Vagina (tissue), 2 donors: ENCODE results near the gene TMEM131L. TPM values are rescaled to one million over a fixed set of nuclear protein-coding genes. Genes with fewer than 3 reads are reported as not detected.

ENCODE experiments used
- DNase-seq, 2 donors: peaks; one replicate each; pipeline ENCODE4 v3.0.0-alpha.2; 2017; ENCODE audit errors: extremely low spot score in 2 of 2
- H3K27ac ChIP-seq: fragments of 200-600 bp; sonication (generic); one replicate; pipeline ENCODE4 v1.5.1; 2019
- H3K27me3 ChIP-seq: fragments of 200-600 bp; sonication (generic); one replicate; pipeline ENCODE4 v1.5.1; 2019
- H3K36me3 ChIP-seq, 2 donors: fragments of 200-600 bp; sonication (generic); one replicate each; pipeline ENCODE4 v1.5.1; 2017 to 2019
- H3K4me1 ChIP-seq: fragments of 200-600 bp; sonication (generic); one replicate; pipeline ENCODE4 v1.5.1; 2019
- H3K4me3 ChIP-seq, 2 donors: fragments of 200-600 bp; sonication (generic); 1 replicate in 1 of 2; 2 replicates in 1 of 2; pipeline ENCODE4 v1.5.1; 2016 to 2019
- H3K9me3 ChIP-seq: fragments of 200-600 bp; sonication (generic); one replicate; pipeline ENCODE4 v1.5.1; 2019
- POLR2A ChIP-seq, 2 donors: fragments of 450-650 bp; IDR thresholded peaks; one replicate each; pipeline ENCODE4 v1.6.1; 2017; ENCODE audit warnings: antibody characterized with exemption in 2 of 2, mild to moderate bottlenecking in 2 of 2, moderate library complexity in 2 of 2
- POLR2AphosphoS5 ChIP-seq, 2 donors: sonication (generic); formaldehyde crosslinking; IDR thresholded peaks; one replicate each; pipeline ENCODE4 v1.9.0; 2017; ENCODE audit warnings: antibody characterized with exemption in 2 of 2, mild to moderate bottlenecking in 2 of 2, low read depth in 1 of 2; ENCODE audit not compliant: insufficient read depth in 1 of 2
- intact Hi-C: fragments of 100-400 bp; cut with DNase I; formaldehyde crosslinking; loops from one replicate; pipeline ENCODE4 v1.15.1; 2023
- total RNA-seq: library from RNA; depleted of rRNA; stranded (reverse); fragments of >200 nt; gene quantifications from one replicate; pipeline ENCODE4 v1.2.3, GENCODE V29; 2016
- TF ChIP-seq, protein P1 (sequence below), 3 experiments: fragments of 450-650 bp in 2 of 3; fragments of 200-600 bp in 1 of 3; sonication (generic) in 1 of 3; IDR thresholded peaks; one replicate each; pipeline ENCODE4 v1.5.1; 2017 to 2019; ENCODE audit warnings: antibody characterized with exemption in 3 of 3, mild to moderate bottlenecking in 2 of 3, moderate library complexity in 2 of 3

TMEM131L gene
- total RNA-seq, 1 donor from 2014 or later = 17.7 TPM

DNA sequence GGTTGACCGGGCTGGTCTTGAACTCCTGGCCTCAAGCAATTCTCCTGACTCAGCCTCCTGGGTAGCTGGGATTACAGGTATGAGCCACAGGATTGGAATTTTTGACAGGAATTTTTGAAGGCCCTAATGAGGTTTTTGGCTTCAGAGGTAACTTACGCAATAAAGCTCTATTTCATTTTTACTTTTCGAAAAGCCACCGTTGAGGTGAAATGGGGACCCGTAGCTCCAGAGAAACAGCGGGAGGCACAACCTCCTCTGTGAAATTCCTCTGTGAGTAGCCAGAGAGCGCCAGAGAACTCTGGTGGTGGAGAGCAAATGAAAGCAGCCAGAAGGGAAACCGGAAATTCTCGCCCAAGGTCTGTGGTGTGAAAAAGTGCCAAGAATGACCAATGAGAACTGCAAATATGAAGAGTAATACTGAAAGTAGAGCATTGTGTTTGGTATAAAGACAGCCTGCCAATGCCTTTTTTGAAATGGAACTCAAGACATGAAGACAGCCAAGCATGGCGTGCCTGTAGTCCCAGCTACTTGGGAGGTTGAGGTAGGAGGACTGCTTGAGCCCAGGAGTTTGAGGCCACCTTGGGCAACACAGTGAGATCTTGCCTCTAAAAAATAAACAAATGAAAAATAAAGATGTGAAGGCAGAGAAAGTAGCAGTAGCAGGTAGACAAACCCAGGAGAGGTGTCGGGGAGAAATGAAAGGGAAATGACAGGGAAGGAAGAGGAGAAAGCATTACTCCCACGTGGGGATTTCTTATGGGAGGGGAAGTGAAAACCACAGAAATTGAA, 33.0 kb upstream of the TMEM131L start:
- no peak overlapping the region for H3K4me3 ChIP-seq
- no peak for DNase-seq

DNA sequence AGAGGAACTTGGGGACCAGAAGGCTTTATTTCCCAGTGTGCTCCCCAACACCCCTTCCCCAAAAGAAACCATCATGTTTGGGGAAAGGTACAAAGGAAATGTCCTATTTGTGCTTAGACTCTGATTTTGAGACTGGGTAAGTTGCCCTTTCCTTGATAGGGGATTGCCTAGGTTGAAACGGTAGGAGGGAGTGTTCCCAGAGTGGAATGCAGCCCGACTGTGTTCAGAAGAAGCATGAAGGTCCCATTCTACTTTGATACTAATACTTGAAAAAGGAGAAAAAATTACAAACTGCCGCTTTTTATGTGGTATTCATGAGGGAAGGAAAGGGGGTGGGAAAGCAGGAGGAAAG, 32.4 kb upstream of the TMEM131L start:
- no peak overlapping the region for H3K4me3 ChIP-seq
- DNase-seq = no peak
- H3K36me3 ChIP-seq = no peaks in the 10 kb centered on the region
- H3K27me3 ChIP-seq = no peaks in the 10 kb centered on the region
- no peak overlapping the region for H3K27ac ChIP-seq
- intact Hi-C loops = no loop called here
- no peak for TF ChIP-seq POLR2A (IDR thresholded peaks at IDR 0.05)
- TF ChIP-seq, protein P1, sequence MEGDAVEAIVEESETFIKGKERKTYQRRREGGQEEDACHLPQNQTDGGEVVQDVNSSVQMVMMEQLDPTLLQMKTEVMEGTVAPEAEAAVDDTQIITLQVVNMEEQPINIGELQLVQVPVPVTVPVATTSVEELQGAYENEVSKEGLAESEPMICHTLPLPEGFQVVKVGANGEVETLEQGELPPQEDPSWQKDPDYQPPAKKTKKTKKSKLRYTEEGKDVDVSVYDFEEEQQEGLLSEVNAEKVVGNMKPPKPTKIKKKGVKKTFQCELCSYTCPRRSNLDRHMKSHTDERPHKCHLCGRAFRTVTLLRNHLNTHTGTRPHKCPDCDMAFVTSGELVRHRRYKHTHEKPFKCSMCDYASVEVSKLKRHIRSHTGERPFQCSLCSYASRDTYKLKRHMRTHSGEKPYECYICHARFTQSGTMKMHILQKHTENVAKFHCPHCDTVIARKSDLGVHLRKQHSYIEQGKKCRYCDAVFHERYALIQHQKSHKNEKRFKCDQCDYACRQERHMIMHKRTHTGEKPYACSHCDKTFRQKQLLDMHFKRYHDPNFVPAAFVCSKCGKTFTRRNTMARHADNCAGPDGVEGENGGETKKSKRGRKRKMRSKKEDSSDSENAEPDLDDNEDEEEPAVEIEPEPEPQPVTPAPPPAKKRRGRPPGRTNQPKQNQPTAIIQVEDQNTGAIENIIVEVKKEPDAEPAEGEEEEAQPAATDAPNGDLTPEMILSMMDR (IDR thresholded peaks at IDR 0.05) = no peak
- no peaks in the 10 kb centered on the region for H3K4me1 ChIP-seq
- no peaks in the 10 kb centered on the region for H3K9me3 ChIP-seq

More for the DNA sequence above, 33.0 kb upstream of the TMEM131L start:
- Histone ChIP-seq H3K27ac (no peak overlapping the region), H3K36me3 (no peaks in the 10 kb centered on the region), H3K4me1 (no peaks in the 10 kb centered on the region), H3K9me3 (no peaks in the 10 kb centered on the region), H3K27me3 (no peaks in the 10 kb centered on the region)
- TF ChIP-seq, protein P1 (IDR thresholded peaks at IDR 0.05) = peak; percentile 35 to 60 (median 58)
- no peak for TF ChIP-seq POLR2A (IDR thresholded peaks at IDR 0.05)
- intact Hi-C loops = no loop called here

DNA sequence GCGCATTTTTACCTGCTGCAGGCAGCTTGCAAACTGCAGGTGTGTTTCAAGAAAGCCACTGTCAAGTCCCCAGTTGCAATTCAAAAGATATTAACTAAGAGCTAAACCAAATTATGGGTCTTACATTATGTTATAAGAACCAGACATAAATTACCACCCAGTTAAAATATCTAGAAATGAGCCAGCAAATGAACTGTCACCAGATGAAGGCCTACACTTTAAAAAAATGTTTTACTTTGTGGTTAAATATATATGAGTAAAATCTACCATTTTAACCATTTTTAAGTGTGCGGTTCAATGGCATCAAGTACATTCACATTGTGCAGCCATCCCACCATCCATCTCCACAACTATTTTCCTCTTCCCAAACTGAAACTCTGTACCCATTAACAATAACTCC, 32.0 kb upstream of the TMEM131L start:
- intact Hi-C loops = no loop called here
- H3K27ac ChIP-seq = no peak overlapping the region
- no peaks in the 10 kb centered on the region for H3K4me1 ChIP-seq

DNA sequence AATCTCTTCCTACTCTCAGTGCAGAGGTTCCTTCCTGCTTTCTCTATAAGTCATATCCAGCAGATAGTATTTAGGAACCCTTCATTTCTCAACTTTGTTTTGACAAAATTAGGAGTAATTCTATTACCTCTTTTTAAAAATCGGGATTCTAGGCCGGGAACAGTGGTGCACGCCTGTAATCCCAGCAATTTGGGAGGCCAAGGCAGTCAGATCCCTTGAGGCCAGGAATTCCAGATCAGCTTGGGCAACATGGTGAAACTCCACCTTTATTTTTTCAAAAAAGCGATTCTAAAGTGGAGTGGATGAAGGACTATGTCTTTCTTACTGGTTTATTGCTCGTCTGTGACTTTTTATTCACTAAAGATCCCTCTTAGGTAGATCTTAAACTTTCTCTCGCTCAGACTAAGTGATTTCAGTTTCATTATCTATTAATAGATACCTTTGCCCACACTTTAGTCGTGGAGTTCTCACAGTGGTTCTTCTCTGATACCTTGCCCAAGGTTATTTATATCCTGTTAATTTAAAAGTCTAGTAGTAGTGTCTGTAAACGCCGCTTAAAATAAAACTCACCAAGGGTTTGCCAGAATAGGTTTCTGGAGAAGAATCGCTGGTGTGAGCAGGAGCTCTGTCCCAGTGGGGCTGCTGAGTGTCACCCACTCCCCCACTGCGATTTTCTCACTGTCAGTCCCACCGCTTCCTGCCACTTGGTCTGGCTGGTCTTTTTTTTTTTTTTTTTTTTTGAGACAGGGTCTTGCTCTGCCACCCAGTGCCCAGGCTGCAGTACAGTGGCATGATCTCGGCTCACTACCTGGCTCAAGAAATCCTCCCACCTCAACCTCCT, 27.0 kb upstream of the TMEM131L start:
- Histone ChIP-seq H3K4me3 (no peak overlapping the region), H3K27me3 (no peaks in the 10 kb centered on the region), H3K36me3 (no peaks in the 10 kb centered on the region), H3K27ac (no peak overlapping the region), H3K9me3 (no peaks in the 10 kb centered on the region), H3K4me1 (no peaks in the 10 kb centered on the region)
- TF ChIP-seq POLR2AphosphoS5 (IDR thresholded peaks at IDR 0.05; ENCODE audit: insufficient read depth in 1 of 2, low read depth in 1 of 2) (no peak), POLR2A (IDR thresholded peaks at IDR 0.05) (no peak)
- TF ChIP-seq, protein P1 (IDR thresholded peaks at IDR 0.05) = no peak
- no peak for DNase-seq
- intact Hi-C loops = no loop called here

More for the DNA sequence above, 32.0 kb upstream of the TMEM131L start:
- DNase-seq = no peak
- no peaks in the 10 kb centered on the region for H3K36me3 ChIP-seq
- H3K27me3 ChIP-seq = no peaks in the 10 kb centered on the region
- no peak for TF ChIP-seq POLR2AphosphoS5 (IDR thresholded peaks at IDR 0.05; ENCODE audit: insufficient read depth in 1 of 2, low read depth in 1 of 2)
- no peak for TF ChIP-seq POLR2A (IDR thresholded peaks at IDR 0.05)
- TF ChIP-seq, protein P1 (IDR thresholded peaks at IDR 0.05) = no peak
- no peak overlapping the region for H3K4me3 ChIP-seq
- no peaks in the 10 kb centered on the region for H3K9me3 ChIP-seq

DNA sequence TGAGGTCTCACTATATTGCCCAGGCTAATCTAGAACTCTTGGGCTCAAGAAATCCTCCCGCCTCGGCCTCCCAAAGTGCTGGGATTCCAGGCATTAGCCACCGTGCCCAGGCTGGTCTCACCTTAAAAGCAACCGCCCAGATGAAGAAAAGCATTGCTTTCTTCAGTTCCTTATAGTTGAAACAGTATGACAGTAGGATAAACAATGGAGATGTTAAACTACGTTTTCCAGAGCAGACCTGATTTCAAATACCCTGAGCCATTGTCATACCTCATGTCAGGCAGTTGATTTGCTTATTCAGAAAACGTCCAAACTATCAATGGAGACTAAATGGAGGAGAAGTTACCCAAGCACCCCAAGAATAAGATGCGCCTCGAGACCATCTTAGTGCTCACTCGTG, 26.3 kb upstream of the TMEM131L start:
- no peaks in the 10 kb centered on the region for H3K27me3 ChIP-seq
- no peaks in the 10 kb centered on the region for H3K9me3 ChIP-seq
- intact Hi-C loops = no loop called here
- no peak overlapping the region for H3K27ac ChIP-seq
- no peaks in the 10 kb centered on the region for H3K36me3 ChIP-seq
- H3K4me3 ChIP-seq = no peak overlapping the region
- TF ChIP-seq POLR2A (IDR thresholded peaks at IDR 0.05) (no peak), POLR2AphosphoS5 (IDR thresholded peaks at IDR 0.05; ENCODE audit: insufficient read depth in 1 of 2, low read depth in 1 of 2) (no peak)
- TF ChIP-seq, protein P1 (IDR thresholded peaks at IDR 0.05) = no peak
- no peak for DNase-seq
- no peaks in the 10 kb centered on the region for H3K4me1 ChIP-seq
